HG03565 (cell line): ENCODE results near the gene SELENOS.

Experiments
- ATAC-seq: cut with Tn5 transposase; IDR thresholded peaks from one replicate; pipeline ENCODE4 v1.9.1; 2021; ENCODE audit warnings: mild to moderate bottlenecking, moderate library complexity; ENCODE audit not compliant: unreplicated experiment

Gene SELENOS, protein sequence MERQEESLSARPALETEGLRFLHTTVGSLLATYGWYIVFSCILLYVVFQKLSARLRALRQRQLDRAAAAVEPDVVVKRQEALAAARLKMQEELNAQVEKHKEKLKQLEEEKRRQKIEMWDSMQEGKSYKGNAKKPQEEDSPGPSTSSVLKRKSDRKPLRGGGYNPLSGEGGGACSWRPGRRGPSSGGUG

DNA sequence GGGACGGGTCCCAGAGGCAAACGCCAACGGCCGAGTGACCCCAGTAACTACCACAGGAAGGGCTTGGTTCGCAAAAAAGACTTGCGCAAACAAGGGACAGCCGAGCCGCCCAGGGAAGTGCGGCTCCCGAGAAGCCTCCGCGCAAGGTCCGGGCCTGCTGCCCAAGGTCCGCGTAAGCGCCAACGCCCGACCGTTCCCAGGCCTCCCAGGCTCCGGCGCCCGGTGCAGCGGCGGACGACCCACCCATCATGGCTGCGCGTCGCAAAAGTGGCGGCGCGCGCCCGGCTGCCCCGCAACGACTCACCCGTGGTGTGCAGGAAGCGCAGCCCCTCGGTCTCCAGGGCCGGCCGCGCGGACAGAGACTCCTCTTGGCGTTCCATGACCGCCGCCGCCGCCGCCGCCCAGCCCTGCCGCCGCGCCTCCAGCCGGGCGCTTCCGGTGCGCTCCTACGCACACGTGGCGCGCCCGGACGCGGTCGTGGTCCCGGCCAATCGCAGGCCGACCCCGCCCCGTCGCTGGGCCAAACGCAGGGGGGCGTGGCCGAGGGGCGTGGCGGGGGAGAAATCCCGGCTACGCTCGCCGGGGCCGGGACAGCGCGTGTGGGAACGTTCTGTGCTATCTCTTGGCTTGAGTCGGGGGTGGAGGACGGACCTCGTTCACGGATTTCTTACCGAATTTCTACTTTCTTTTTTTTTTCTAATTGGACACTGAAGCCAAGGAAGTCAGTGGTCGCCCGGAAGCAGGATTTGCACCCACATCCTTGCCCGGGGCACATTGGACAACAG is at the start of gene SELENOS:
SELENOS (minus strand) TSS at position 448 of the 785 bp plus-strand sequence; CDS start at position 380, 68 bp downstream.
- peak; percentile 79 for ATAC-seq

DNA sequence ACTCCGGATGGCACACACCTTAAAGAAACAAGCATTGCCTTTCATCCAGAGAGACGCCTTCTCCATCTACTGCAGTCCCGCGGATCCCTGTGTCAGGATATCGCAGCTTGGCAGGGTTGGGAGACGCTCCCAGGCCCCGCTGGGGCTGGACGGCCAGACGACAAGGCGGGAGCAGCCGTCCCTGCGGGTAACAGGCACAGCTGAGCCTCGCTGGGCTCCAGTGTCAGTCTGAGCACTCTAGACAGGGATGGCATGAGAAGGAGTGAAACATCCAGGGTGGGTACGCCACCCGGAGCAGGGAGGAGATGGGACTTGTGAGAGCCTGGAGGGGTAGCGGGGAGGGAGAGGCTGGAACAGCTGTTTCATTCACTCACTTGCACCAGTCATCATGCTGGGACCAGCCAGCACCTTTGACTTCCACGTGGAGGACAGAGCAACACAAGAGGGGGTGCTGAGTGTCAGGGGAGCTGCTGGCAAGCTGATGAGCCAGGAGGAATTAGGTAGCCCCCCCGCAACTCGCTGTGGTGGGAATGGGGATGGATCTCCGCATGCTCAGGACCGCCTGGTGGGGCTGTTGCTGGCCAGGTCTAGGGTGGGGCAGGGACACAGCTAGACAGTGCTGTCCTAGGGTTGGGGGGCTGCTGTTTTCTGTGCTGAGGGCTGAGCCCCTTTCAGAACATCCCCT is 49.3 kb upstream of the SELENOS start:
- ATAC-seq = no peak

DNA sequence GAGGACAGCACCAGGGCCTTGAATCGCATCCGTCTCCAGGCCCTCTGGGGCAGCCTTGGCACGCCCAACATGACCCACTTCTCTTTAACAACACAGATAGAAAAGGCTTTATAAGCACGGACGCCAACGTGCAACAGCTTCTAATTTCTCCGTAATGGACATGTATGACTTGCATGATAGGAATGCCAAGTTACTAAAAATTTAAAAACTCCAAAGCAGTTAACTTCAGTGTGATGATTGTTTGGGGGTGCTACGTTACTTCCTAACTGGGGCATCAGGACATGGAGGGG is 48.7 kb upstream of the SELENOS start:
- no peak for ATAC-seq

DNA sequence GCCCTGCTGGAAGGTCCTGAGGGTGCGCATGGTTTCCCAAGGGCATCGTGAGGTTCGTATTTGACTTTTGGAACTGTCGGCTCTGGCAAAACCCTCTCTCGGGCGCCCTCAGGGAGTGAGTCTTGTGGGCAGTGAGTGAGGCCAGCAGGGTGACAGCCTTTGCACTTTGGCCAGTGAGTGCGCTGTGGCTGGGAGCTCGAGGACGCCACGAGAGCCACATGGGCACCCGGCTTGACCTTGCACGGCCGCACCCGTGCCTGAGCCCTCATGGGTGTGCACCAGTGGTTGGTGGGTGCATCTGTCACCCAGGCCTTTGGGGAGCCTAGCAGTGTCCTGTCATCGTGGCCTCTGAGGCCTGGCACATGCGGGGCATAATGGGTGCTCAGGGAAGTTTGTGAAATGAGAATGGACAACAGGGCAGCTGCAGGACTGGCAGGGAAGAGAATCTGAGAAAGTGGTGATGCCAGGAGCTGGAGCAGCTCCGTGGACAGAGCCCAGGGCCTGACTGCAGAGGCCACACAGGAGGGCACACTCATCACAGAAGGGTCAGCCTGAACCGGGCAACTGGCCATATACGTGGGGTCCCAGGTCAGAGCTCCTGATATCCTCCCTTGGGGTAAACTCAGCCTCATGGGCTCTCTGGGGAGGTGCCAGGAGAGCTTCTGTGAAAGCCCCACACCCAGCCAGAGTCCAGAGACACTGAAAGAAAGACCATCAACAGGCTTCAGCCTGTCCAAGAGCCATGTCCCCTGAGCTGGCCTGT is 48.2 kb upstream of the SELENOS start:
- no peak for ATAC-seq

DNA sequence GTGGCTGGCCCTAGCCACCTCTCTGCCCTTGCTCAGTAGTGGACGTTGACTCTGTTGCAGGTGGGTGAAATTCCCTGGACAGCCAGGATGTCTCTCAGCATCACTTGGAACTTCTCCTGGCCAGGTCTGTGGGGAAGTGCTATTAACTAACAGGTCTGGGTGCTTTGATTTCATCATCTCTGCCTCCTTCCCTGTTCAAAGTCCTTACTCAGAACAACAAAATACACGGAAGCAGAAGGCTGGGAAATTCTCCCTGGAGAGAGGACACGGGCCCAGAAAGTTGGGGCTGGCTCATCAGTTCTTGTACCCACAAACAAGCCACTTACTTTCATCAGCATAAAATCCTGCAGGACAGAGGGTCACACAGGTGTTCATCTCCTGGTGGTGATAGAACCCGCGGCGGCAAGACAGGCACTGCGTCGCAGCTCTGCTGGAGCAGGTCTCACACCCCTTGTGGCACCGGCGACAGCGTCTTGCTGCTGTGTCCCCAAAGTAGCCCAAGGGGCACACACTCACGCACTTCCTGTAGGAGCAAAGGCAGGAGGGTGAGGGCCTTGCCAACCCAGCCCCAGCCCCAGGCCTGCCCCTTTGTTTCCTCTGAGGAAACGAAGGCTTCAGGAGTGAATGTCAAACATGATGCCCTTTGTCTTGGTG is 47.4 kb upstream of the SELENOS start:
- no peak for ATAC-seq

DNA sequence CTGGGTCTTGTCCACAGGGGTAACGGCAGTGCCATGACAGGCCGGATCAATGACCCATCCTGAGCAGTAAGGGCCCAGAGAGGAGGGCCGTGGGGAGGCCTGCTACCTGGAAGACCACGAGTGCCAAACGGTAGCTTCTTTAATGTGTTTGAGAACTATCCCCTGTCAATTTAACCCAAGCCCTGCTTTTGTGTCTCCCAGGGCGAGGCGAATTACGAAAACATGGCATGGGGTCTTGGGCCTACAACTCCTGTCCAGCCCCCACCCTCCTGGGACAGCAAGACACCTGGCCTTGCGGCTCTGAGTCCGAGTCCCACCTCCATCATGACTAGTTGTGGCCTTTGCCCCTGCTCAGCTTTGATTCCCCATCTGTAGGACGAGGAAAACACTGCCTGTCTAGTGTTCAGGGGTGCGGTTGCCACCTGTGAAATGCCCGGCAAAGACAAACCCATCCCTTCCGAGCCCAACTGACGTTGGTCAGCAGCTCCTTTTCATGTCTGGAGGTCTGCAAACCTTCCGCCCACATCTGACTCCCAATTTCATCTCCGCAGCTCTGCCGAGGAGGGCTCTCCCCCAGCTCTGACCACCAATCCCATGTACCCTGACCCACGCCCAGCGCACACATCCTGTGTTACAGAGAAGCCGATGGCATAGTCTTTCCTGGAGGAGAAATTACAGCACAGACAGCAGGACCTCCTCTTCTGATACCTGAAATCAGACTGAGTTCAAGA is 46.7 kb upstream of the SELENOS start:
- ATAC-seq = no peak

DNA sequence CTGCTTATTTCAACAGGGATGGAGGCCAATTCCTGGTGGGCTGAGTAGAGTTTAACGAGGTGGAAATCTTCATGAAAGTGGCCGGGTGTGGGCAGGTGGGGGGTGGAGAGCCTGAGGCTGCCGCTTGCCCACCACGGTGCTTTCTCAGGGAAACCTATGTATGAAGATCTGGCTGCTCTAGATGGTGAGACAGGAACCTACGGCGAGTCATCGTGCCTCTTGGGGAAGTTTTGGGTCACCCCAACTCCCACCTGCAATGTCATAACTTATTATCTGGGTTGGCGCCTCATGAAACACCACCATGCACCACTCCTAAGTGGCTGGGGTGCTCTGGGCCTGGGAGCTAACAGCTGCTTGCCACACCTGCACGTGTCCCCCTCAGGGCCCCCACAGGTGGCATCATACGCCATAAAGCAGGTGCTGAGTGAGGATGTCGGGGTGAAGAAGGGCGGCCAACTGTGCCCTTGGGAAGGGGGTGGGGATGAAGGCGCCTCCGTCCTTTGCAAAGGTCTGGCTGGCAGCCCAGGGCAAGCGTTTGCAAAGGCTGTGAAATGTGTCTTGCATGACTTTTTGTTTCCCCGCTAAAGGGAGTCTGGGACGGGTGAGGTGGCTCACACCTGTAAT is 45.7 kb upstream of the SELENOS start:
- ATAC-seq = no peak

DNA sequence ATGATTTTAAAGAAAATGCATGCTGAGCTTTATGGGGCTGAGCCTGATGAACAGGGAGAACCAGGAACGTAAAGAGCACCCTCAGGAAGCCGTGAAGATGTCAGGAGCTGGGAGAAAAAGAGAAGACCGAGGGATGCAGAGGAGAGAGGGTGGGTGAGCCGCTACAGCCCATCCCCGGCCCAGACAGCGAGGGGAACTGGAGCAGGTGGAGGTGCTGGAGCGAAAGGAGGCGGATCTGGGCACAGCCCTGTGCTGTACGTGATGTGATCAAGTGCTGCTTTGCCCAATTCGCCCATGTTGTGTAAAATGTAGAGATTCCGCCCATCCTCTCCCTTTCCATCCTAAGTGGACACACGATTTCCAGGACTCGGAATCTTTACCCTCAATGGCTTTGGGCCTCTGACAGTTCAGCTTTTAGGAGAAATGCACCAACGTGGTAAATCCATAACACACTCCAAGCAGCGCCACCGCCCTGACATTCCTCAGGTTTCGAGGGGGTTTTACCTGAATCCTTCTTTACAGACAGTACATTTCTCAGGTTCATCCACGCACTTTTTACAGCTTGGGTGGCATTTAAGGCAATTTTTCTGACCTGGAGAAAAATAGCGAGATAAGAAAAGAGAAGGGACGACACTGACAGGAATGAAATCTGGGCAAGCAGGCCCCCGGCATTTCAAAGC is 44.9 kb upstream of the SELENOS start:
- ATAC-seq = no peak

DNA sequence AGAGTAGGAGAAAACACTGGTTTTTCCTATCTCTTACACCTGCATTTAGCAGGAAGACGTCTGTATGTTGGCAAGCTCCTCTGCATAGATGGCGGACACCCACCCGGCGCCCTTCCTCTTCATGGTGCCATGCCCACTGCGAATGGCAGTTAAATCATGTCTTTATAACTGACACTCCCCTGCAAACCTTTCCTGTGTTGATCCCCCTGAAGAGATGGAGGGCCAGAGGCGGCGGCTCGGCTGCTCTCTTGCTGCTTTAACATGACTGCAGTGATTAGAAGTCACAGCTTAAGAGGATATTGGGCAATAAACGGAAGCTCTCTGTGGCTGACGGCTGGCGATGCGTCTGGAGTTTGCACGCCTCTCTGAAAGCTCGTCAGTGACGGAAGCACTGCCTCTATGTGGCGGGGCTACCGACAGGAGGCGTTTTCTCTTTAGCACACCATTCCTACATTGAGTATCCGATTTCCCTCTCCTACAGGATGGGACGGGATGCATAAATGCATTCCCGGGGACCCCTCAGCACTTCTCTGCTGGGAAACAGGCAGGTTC is 43.3 kb upstream of the SELENOS start:
- ATAC-seq = peak; percentile 77

DNA sequence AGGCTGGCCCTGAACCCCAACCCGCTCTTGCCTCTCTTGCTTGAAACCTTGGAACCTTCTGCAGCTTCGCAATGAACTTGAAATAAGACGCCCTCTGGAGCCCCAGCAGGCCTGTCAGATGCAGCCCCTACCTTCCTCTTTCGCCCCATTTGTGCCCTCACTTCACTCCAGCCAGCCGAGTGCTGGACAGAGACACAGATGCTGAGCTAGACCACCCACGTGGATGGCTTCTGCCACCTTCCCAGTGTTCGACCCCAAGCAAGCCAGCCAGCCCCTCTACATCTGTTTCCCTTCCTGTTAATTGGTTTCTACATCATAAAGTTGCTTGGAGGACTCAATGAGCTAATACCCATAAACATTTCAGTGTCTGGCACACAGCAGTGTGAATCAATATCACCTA is 41.6 kb upstream of the SELENOS start:
- no peak for ATAC-seq

DNA sequence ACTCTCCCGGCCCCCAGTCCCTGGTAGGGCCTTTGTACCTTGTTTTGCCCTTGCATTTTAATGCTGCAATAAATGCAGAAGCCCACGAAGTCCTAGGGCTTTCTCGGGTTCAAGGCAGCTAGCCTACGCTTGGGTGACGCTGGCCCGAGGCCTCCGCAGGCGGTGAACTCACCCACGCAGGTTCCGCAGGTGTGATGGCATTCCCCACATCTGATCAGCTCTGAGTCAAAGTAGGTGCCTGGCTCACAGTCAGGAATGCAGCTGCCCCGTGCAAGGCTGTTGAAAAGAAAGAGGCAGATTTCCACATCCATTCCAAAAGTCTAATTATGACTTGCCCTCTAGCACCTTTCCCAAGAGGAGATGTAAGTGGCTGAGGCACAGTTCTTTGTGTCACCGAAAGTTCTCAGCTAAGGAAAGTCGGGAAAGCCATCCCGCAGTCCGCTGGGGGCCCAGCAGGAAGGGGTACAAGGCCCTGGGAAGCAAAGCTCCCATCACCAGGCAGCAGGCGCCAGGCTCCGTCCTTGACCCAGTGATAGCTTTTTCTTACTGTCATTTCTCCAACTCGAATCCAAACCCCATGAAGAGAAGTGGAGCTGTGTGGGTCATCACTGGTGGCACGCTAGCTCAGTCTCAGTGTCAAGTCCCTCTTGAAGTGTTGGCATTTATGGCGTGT is 41.0 kb upstream of the SELENOS start:
- no peak for ATAC-seq

DNA sequence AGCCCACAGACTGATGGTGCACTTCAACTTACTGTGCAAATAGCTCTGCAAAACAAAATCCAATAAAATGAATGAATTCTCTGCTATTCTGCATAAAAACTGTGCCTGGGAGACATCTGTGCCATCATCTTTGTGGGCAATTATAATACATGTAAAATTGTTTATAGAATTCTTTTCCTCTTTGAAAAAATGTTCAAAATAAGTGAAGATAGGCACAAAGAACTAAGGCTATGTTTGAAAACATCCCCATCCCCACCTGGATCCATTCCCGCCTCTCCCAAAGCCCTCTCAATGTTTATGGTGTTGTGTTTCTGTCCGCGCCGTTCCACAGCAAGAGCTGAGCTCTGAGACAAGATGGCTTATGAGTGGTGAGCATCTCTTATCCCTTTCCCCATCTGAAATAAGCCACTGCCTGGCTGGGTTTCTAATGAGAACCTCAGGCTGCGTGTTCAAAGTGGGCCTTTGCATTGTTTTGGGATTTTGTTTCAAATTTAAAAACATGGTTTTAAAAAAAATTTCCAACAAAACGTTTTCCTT is 40.1 kb upstream of the SELENOS start:
- no peak for ATAC-seq

DNA sequence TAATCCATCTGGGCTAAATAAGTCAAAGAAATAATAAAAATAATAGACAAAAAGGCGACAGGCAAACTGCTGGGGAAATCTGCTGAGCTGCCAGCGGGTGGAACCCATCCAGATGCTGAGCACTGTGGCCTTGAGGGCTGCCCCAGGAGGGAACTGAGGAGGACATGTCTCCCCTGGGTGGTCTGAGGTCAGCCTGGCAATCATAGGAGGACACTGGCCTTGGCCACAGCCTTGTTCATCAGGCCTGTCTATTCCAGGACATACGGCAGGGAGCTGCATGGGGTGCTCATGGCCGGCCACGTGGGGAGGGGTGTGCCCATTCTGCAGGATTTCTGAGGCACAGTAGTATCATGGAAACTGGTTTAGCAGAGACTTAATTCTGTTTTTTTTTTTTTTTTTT is 39.2 kb upstream of the SELENOS start:
- ATAC-seq = no peak

DNA sequence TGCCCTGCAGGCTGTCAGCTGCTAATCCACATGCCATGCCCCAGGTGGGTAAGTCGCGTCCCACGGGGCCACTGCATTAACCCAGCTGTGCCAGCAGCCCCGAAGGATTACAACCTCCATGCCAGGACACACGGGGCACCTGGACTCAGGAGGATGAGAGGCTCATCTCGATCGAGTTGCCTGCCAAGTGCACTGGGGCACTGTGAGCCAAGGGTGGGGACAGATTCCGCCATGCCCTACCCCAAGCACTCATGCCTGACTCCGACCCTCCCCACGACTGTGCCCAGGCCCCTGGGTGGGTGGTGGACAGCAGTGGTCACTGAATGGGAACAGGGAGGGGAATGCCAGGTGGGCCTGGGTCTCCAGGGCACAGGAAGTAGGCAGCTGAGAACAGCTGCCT is 38.5 kb upstream of the SELENOS start:
- no peak for ATAC-seq

DNA sequence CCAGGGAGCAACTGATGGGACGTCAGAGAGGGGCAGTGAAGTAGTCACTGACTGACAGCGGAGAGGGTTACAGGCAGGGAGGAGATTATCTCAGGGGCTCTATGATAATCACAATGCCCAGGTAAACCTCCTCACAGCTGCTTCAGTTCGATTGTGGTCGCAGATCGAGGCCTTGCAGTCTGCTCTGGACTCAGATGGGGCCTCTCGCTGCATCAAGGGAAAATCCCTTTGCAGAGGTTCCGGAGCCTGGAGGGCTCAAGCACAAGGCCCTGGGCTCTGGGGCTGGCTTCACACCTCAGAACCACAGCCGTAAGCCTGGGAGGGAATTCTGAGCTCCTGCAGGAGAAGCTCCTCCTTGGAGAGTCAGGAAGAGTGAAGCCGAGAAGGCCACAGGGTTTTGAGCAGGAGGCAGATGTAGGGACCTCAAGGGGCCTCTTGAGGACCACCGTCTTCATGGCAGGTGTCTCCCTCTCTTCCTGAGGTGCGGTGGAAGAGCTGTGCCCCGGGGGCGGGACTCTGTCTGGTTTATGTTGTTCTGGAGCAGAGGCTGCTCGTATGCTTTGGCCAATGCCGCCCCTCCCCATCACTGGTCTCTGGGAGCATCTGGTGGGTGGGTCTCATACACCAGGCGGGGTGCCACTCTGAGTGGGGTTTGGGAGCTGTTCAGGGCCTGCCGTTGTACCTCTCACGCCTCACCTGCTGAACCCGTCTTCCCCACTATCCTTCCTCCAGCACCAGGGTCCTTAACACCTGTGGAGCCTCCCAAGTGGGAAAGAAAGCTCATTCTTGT is 37.2 kb upstream of the SELENOS start:
- ATAC-seq = no peak

DNA sequence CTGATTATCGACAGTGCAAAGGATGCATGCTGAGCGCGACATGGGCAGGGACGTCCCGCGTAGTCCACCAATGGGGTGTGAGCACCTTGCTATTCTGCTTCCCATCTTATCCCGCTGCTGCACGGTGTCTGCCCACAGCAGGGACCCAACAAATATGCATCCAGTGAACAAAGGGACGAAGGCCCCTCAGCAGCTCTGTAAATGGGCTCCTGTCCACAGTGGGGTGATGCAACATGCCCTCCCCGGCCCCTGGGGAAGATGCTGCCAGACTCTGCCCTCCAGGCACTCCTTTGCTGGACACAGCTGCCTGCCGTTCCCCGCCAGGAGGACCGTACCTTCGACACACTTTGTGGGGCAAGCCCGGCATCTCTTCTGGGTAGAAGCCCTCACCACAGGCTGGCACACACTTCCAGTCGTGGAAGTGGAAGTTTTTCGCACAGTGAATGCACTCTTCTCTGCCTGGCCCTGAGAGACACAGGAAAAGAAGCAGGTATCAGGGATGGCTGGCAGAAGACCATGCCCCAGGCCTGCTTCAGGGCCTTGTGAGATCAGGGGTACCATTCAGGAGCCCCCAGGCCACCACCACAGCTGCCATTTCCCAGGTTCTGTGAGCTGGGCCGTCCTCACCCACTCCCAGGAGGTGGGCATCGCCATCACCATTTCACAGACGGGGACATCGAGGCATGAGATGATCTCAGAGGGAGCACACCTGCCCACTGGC is 35.9 kb upstream of the SELENOS start:
- ATAC-seq = no peak

DNA sequence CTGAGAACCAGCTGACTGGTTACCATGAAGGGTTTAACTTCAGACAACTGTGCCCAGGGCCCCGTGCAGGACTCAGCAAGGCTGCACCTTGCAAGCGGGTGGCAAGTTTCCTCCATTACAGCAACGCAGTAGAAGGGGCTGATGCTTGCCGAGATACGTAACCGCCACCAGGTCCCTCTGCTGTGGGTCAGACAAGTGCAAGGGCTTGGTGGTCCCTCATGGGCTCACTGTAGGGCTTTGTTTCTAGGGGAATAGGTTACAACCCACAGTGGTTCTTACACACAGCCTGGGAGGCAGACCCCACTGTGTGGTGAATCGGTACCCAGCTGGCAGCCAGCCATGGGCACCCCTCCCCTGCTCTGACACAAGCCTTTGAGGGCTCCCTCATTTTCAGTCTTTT is 33.2 kb upstream of the SELENOS start:
- ATAC-seq = no peak
